HEK293 (cell line): ENCODE measurements around the gene SCUBE1.

Experiments used
- CTCF ChIA-PET: fragments of 350-600 bp; formaldehyde crosslinking; extraction: SDS; loops from one replicate; lab custom pipeline; 2021; ENCODE audit warnings: antibody characterized with exemption; lab: Yijun Ruan, JAX
- POLR2A ChIA-PET: fragments of 300-600 bp; formaldehyde crosslinking; extraction: SDS; loops from one replicate; lab custom pipeline; 2020; ENCODE audit warnings: antibody characterized with exemption, inconsistent platforms; lab: Yijun Ruan, JAX
- H3K27ac ChIP-seq: fragments of 200-500 bp; sonication (Bioruptor generic); 2 replicates; pipeline ENCODE4 v1.5.1; 2014; ENCODE audit warnings: low read depth, low read length, control low read depth, inconsistent platforms; ENCODE audit errors: extremely low read depth
- H3K36me3 ChIP-seq, 2 experiments: fragments of 200-500 bp in 1 of 2; sonication (Bioruptor generic) in 1 of 2; 1 replicate in 1 of 2; 2 replicates in 1 of 2; pipeline ENCODE4 v1.5.1; 2014 to 2017; ENCODE audit warnings: inconsistent platforms in 2 of 2, low read length in 2 of 2; ENCODE audit not compliant: control insufficient read depth in 2 of 2, insufficient read depth in 1 of 2
- H3K4me1 ChIP-seq: fragments of 200-500 bp; sonication (Bioruptor generic); 2 replicates; pipeline ENCODE4 v1.5.1; 2014; ENCODE audit warnings: mild to moderate bottlenecking, low read length, inconsistent platforms; ENCODE audit not compliant: control insufficient read depth, insufficient read depth
- H3K4me3 ChIP-seq: 2 replicates; pipeline ENCODE4 v1.5.1; 2011; ENCODE audit warnings: low read depth, mild to moderate bottlenecking, control low read depth, low read length, moderate library complexity
- H3K9me3 ChIP-seq: fragments of 200-500 bp; sonication (Bioruptor generic); 2 replicates; pipeline ENCODE4 v1.5.1; 2014; ENCODE audit warnings: low read depth, low read length, inconsistent platforms; ENCODE audit not compliant: control insufficient read depth, insufficient read depth
- FEZF1 ChIP-seq: fragments of 450-650 bp; formaldehyde crosslinking; IDR thresholded peaks from 2 replicates; pipeline ENCODE4 v1.5.1; 2016; ENCODE audit warnings: missing biosample characterization, missing genetic modification characterization
- HOXD13 ChIP-seq: sonication (generic); formaldehyde crosslinking; IDR thresholded peaks from 2 replicates; pipeline ENCODE4 v1.8.0; 2022; ENCODE audit warnings: missing genetic modification reagents, borderline replicate concordance
- MYNN ChIP-seq: fragments of 450-650 bp; formaldehyde crosslinking; IDR thresholded peaks from 2 replicates; pipeline ENCODE4 v1.5.1; 2016; ENCODE audit warnings: missing biosample characterization, missing genetic modification characterization, borderline replicate concordance
- SCRT2 ChIP-seq: fragments of 450-650 bp; formaldehyde crosslinking; IDR thresholded peaks from 2 replicates; pipeline ENCODE4 v1.5.1; 2016; ENCODE audit warnings: missing biosample characterization, missing genetic modification characterization
- ZBTB48 ChIP-seq: fragments of 450-650 bp; formaldehyde crosslinking; IDR thresholded peaks from 2 replicates; pipeline ENCODE4 v1.5.1; 2016; ENCODE audit warnings: missing biosample characterization, missing genetic modification characterization
- ZFP37 ChIP-seq: fragments of 450-650 bp; formaldehyde crosslinking; IDR thresholded peaks from 2 replicates; pipeline ENCODE4 v1.5.1; 2016; ENCODE audit warnings: missing biosample characterization, missing genetic modification characterization
- ZNF16 ChIP-seq: fragments of 450-650 bp; formaldehyde crosslinking; IDR thresholded peaks from 2 replicates; pipeline ENCODE4 v1.5.1; 2016; ENCODE audit warnings: low read depth, missing biosample characterization, missing genetic modification characterization
- ZNF202 ChIP-seq: fragments of 450-650 bp; formaldehyde crosslinking; IDR thresholded peaks from 2 replicates; pipeline ENCODE4 v1.5.1; 2016; ENCODE audit warnings: missing biosample characterization, missing genetic modification characterization, borderline replicate concordance
- ZNF391 ChIP-seq: fragments of 450-650 bp; formaldehyde crosslinking; IDR thresholded peaks from 2 replicates; pipeline ENCODE4 v1.5.1; 2016; ENCODE audit warnings: low read depth, missing biosample characterization, missing genetic modification characterization, borderline replicate concordance
- ZNF416 ChIP-seq: fragments of 450-650 bp; formaldehyde crosslinking; IDR thresholded peaks from 2 replicates; pipeline ENCODE4 v1.5.1; 2016; ENCODE audit warnings: missing biosample characterization, missing genetic modification characterization
- ZNF501 ChIP-seq: fragments of 450-650 bp; formaldehyde crosslinking; IDR thresholded peaks from 2 replicates; pipeline ENCODE4 v1.5.1; 2016; ENCODE audit warnings: missing biosample characterization, missing genetic modification characterization
- ZNF521 ChIP-seq: fragments of 450-650 bp; formaldehyde crosslinking; IDR thresholded peaks from 2 replicates; pipeline ENCODE4 v1.5.1; 2017; ENCODE audit warnings: missing biosample characterization, mild to moderate bottlenecking, missing genetic modification characterization
- ZNF544 ChIP-seq: fragments of 450-650 bp; formaldehyde crosslinking; IDR thresholded peaks from 2 replicates; pipeline ENCODE4 v1.5.0; 2017; ENCODE audit warnings: missing biosample characterization, missing genetic modification characterization
- ZNF555 ChIP-seq: fragments of 450-650 bp; formaldehyde crosslinking; conservative IDR thresholded peaks from 2 replicates; pipeline ENCODE4 v1.5.1; 2017; ENCODE audit warnings: missing biosample characterization, mild to moderate bottlenecking, missing genetic modification characterization, inconsistent platforms
- ZNF624 ChIP-seq: fragments of 450-650 bp; formaldehyde crosslinking; IDR thresholded peaks from 2 replicates; pipeline ENCODE4 v1.5.1; 2017; ENCODE audit warnings: missing biosample characterization, missing genetic modification characterization
- ZNF670 ChIP-seq: fragments of 450-650 bp; formaldehyde crosslinking; IDR thresholded peaks from 2 replicates; pipeline ENCODE4 v1.5.1; 2016; ENCODE audit warnings: missing biosample characterization, missing genetic modification characterization, low read depth
- ZSCAN23 ChIP-seq: fragments of 450-650 bp; formaldehyde crosslinking; IDR thresholded peaks from 2 replicates; pipeline ENCODE4 v1.5.1; 2016; ENCODE audit warnings: missing biosample characterization, missing genetic modification characterization
- TF ChIP-seq, protein P1 (sequence below): fragments of 450-650 bp; formaldehyde crosslinking; IDR thresholded peaks from 2 replicates; pipeline ENCODE4 v1.5.1; 2016; ENCODE audit warnings: missing biosample characterization, missing genetic modification characterization

The SCUBE1 gene

DNA sequence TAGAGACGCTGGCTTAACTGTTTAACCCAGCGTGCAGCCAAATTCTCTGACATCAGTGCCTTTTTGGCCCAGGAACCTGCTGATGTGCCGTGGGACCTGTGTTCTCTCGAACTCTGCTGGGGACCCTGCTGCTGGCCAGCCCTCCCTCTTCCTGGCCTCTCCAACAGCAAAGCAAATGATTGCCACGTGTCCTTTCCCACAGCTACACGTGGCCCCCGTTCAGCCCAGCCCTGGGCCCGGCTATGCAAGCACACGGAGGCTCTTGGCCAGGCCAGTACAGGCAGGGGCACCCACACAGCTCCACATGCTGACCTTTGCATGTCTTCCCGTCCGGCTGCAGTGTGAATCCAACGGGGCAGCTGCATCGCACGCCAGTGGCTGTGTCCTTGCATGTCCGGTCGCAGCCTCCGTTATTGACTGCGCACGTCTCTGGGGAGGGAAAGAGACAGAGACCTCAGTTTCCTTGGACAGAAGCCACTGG lies 104.6 kb downstream of the SCUBE1 start (continued):
- TF ChIP-seq ZNF391 (tag by site-specific recombination) = no peak

DNA sequence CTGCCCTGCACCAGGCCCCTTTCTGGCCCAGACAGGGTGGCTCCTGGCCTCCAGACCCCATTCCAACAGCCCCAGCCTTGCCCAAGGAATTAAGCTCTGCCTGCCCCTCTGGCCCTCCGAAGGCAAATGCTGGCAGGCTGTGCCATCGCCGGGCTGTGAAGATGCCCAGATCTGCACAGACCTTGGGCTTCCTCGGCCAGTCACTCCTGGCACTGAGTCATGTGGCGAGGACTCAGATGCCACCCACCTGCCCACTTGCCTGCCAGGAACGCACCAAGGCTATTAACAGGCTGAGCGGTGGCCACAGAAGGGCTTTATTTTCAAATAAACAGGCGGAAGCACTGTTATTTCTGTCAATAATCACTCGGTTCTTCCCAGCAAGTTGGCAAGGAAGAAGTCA lies 105.9 kb downstream of the SCUBE1 start:
- ChIA-PET CTCF (interaction anchor here (0.8 to 11.6 kb wide), 3 partner anchors 8 to 148 kb away, joined by 3 to 152 read pairs (median 4); no protein-coding TSS in a partner anchor), POLR2A (interaction anchor here (0.9 kb wide), 1 partner anchor 10 kb away, joined by 5 read pairs; no protein-coding TSS in a partner anchor)
- Histone ChIP-seq H3K9me3 (no peaks in the 10 kb centered on the region), H3K4me3 (no peak overlapping the region), H3K36me3 (no peaks in the 10 kb centered on the region), H3K4me1 (no peaks in the 10 kb centered on the region), H3K27ac (no peak overlapping the region)
- TF ChIP-seq ZNF501 (tag by site-specific recombination) = no peak
- TF ChIP-seq ZBTB48 (tag by site-specific recombination) = no peak
- no peak for TF ChIP-seq ZNF544 (tag by site-specific recombination)
- TF ChIP-seq ZNF521 (tag by site-specific recombination) = no peak
- TF ChIP-seq ZNF555 = no peak
- no peak for TF ChIP-seq ZSCAN23 (tag by site-specific recombination)
- no peak for TF ChIP-seq ZNF624 (tag by site-specific recombination)
- no peak for TF ChIP-seq ZFP37 (tag by site-specific recombination)
- no peak for TF ChIP-seq HOXD13
- no peak for TF ChIP-seq ZNF416 (tag by site-specific recombination)
- TF ChIP-seq MYNN (tag by site-specific recombination) = no peak
- no peak for TF ChIP-seq ZNF670 (tag by site-specific recombination)
- TF ChIP-seq ZNF202 (tag by site-specific recombination) = no peak
- TF ChIP-seq FEZF1 (tag by site-specific recombination) = no peak

DNA sequence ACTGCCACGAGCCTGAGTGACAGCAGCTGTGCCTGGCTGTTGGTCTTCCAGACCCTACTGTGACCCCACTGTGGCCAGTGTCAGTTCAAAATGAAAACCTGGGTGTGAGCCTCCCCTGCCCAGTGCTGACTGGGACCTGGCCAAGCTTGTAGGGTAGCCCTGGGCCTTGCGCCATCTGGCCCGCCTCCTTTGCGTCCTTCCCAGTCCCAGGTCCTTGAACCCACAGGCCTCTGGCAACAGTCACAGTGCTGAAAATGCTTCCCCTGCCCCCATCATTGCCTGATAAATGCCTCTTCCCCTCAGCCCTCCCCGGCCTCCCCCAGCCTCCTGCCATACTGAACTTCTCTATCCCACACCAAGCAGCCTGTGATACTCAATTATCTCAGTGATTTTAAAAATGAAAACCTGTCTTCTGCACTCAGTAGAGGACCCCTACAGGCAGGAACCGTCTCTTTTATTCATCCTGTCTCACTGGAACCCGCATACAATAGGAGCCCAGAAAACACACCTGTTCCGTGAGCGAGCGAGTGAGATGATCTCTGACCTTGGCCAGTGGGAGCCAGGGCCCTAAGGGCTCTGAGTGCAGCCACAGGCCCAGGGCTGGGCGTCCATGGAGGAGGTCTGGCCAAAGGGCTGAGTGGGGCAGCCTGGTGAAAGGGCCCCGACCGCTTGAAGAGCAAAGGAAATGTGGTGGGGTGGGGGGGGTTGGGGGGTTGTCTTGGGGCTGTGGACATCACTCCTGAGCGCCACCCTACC lies 106.6 kb downstream of the SCUBE1 start:
- POLR2A ChIA-PET = no interaction called here
- TF ChIP-seq ZNF16 (tag by site-specific recombination) (no peak), SCRT2 (tag by site-specific recombination) (no peak)
- TF ChIP-seq, protein P1, sequence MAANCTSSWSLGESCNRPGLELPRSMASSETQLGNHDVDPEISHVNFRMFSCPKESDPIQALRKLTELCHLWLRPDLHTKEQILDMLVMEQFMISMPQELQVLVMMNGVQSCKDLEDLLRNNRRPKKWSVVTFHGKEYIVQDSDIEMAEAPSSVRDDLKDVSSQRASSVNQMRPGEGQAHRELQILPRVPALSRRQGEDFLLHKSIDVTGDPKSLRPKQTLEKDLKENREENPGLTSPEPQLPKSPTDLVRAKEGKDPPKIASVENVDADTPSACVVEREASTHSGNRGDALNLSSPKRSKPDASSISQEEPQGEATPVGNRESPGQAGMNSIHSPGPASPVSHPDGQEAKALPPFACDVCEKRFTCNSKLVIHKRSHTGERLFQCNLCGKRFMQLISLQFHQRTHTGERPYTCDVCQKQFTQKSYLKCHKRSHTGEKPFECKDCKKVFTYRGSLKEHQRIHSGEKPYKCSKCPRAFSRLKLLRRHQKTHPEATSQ (tag by site-specific recombination) = no peak
- Histone ChIP-seq H3K4me3 (no peak overlapping the region), H3K9me3 (no peaks in the 10 kb centered on the region), H3K4me1 (no peaks in the 10 kb centered on the region), H3K36me3 (no peaks in the 10 kb centered on the region), H3K27ac (no peak overlapping the region)
- CTCF ChIA-PET = interaction anchor here (11.6 kb wide), 1 partner anchor 148 kb away, joined by 152 read pairs; no protein-coding TSS in a partner anchor
